Measurements from ENCODE around the gene NDUFA7.
"Not testable (repeated sequence)": the region's sequence is repeated elsewhere in the genome, so short reads cannot be mapped to it uniquely, and the experiment has no call there.

NDUFA7 gene

GRCh38 chr19:8319807-8320520, 1.2 kb downstream of the NDUFA7 start:
- no peak for DNase-seq (ENCODE audit: low spot score)

DNA sequence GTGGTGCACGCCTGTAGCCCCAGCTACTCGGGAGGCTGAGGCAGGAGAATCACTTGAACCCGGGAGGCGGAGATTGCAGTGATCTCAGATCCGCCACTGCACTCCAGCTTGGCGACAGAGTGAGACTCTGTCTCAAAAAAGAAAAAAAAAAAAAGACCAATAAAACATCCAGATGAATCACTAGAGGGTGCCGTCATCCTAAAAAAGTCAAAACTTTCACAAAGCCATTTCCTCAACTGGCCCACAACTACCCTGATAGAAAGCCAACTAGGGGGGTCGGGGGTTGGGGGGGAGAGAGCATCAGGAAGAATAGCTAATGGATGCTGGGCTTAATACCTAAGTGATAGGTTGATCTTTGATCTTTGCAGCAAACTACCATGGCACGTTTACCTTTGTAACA, 2.3 kb downstream of the NDUFA7 start:
- DNase-seq (ENCODE audit: low spot score): not testable (repeated sequence)

GRCh38 chr19:8316351-8317125, 4.6 kb downstream of the NDUFA7 start:
- no peak for DNase-seq (ENCODE audit: low spot score)

GRCh38 chr19:8314981-8315640, 6.1 kb downstream of the NDUFA7 start:
- DNase-seq (ENCODE audit: low spot score): not testable (repeated sequence)

GRCh38 chr19:8311461-8312260, 9.5 kb downstream of the NDUFA7 start:
- DNase-seq (ENCODE audit: low spot score): no peak

DNA sequence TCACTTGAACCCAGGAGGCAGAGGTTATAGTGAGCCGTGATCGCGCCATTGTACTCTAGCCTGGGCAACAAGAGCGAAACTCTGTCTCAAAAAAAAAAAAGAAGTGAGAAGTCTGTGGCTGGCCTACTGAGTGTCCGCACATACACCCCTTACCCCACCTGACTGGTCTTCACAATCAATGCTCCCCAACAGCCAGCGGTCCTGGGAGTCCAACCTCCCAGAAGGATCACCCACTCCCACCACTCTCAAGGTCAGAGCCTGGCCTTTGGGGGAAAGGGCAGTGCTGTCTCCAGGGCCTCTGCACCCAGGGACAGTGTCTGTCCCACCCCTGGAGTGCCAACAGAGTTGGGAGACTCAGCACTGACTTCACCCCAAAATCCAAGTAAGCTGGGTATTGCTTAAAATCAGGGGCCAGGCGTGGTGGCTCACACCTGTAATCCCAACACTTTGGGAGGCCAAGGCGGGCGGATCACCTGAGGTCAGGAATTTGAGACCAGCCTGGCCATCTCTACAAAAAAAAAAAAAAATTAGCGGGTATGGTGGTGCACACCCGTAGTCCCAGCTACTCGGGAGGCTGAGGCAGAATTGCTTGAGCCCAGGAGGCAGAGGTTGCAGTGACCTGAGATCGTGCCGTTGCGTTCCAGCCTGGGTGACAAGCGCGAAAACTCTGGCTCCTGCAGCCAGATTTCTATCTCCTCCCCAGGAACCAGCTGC, 10.7 kb downstream of the NDUFA7 start:
- DNase-seq (ENCODE audit: low spot score): no peak

- no peak for DNase-seq (ENCODE audit: low spot score)
These were observed 12.3 kb downstream of the NDUFA7 start for GRCh38 chr19:8308891-8309291.

- peak; percentile 91 for DNase-seq (ENCODE audit: low spot score)
These were observed 13.0 kb downstream of the NDUFA7 start, which contains the start of gene CD320 for GRCh38 chr19:8307965-8308866. Gene CD320 (minus strand): TSS chr19:8308358. CDS start chr19:8308290, 68 bp downstream.

- peak; percentile 31 for DNase-seq (ENCODE audit: low spot score)
These were observed 13.7 kb downstream of the NDUFA7 start for GRCh38 chr19:8307400-8307964.

GRCh38 chr19:8306235-8307054, 14.7 kb downstream of the NDUFA7 start:
- DNase-seq (ENCODE audit: low spot score): no peak

GRCh38 chr19:8305798-8306197, 15.4 kb downstream of the NDUFA7 start:
- no peak for DNase-seq (ENCODE audit: low spot score)

GRCh38 chr19:8304841-8305621, 16.1 kb downstream of the NDUFA7 start:
- DNase-seq (ENCODE audit: low spot score): peak; percentile 52

DNA sequence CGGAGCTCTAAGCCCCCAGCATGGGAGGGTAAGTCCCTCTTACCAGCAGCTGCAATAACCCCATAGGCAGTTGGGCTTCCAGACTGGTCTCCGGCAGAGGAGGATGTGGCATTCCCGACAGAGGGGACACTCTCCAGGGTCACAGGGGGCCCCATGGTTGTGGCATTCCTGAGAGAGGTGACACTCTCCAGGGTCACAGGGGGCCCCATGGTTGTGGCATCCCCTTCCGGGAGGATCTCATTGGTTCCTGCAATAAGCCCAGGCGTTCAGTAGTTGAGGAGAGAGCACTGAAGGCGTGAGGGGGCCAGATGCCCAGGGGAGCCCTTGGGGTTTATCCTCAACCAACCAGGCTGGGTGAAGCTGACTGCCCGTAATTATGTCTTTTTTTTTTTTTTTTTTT, 18.4 kb downstream of the NDUFA7 start:
- no peak for DNase-seq (ENCODE audit: low spot score)

DNA sequence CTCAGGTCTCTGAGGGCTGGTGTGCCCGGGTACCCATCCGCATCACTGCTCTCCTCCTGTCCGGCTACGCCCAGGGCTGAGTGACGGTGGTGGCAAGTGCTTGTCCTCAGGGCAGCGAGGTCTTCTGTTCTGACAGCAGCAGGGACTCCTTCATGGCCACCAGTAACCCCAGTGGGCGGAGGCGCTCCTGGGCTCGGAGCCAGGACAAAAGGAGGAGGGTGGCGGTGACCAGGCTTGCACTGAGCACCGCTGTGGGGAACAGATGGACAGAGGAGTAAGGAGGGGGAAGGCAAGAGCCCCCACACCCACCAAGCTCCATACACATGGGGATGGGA, 18.9 kb downstream of the NDUFA7 start:
- no peak for DNase-seq (ENCODE audit: low spot score)

- DNase-seq (ENCODE audit: low spot score): not testable (repeated sequence)
These were observed 29.8 kb downstream of the NDUFA7 start for GRCh38 chr19:8291337-8291736.

- not testable (repeated sequence) for DNase-seq (ENCODE audit: low spot score)
These were observed 44.7 kb downstream of the NDUFA7 start for GRCh38 chr19:8276508-8276907.

- no peak for DNase-seq (ENCODE audit: low spot score)
These were observed 51.5 kb downstream of the NDUFA7 start for GRCh38 chr19:8269724-8270123.

GRCh38 chr19:8265872-8266271, 55.3 kb downstream of the NDUFA7 start:
- DNase-seq (ENCODE audit: low spot score): no peak
